ENCODE measurements around the gene MACROD2.
A peak's percentile ranks its signal among the peaks of the same experiment; 100 is the strongest.

The MACROD2 gene

GRCh38 chr20:15224199-15224598 is 1228.9 kb downstream of the MACROD2 start:
- DNase-seq (ENCODE audit: low read depth): no peak
- TF ChIP-seq CTCF (conservative IDR thresholded peaks at IDR 0.05; ENCODE audit: control insufficient read depth, insufficient read depth, low read depth, low read length): no peak
- H3K4me3 ChIP-seq (ENCODE audit: control insufficient read depth, low read depth, low read length): no peak overlapping the region

- no peak for DNase-seq (ENCODE audit: low read depth)
- TF ChIP-seq CTCF (conservative IDR thresholded peaks at IDR 0.05; ENCODE audit: control insufficient read depth, insufficient read depth, low read depth, low read length): no peak
- H3K4me3 ChIP-seq (ENCODE audit: control insufficient read depth, low read depth, low read length): no peak overlapping the region
These were observed 1231.8 kb downstream of the MACROD2 start for GRCh38 chr20:15227102-15227501.

- TF ChIP-seq CTCF (conservative IDR thresholded peaks at IDR 0.05; ENCODE audit: control insufficient read depth, insufficient read depth, low read depth, low read length): no peak
- H3K4me3 ChIP-seq (ENCODE audit: control insufficient read depth, low read depth, low read length): no peak overlapping the region
- DNase-seq (ENCODE audit: low read depth): no peak
These were observed 1236.9 kb downstream of the MACROD2 start for GRCh38 chr20:15232243-15232642.

- no peak overlapping the region for H3K4me3 ChIP-seq (ENCODE audit: control insufficient read depth, low read depth, low read length)
- no peak for TF ChIP-seq CTCF (conservative IDR thresholded peaks at IDR 0.05; ENCODE audit: control insufficient read depth, insufficient read depth, low read depth, low read length)
- no peak for DNase-seq (ENCODE audit: low read depth)
These were observed 1240.3 kb downstream of the MACROD2 start for GRCh38 chr20:15235471-15236198.

GRCh38 chr20:15236812-15237211 is 1241.5 kb downstream of the MACROD2 start:
- no peak overlapping the region for H3K4me3 ChIP-seq (ENCODE audit: control insufficient read depth, low read depth, low read length)
- DNase-seq (ENCODE audit: low read depth): peak; percentile 52
- peak; percentile 65 for TF ChIP-seq CTCF (conservative IDR thresholded peaks at IDR 0.05; ENCODE audit: control insufficient read depth, insufficient read depth, low read depth, low read length)

GRCh38 chr20:15239542-15240206 is 1244.4 kb downstream of the MACROD2 start:
- TF ChIP-seq CTCF (conservative IDR thresholded peaks at IDR 0.05; ENCODE audit: control insufficient read depth, insufficient read depth, low read depth, low read length): no peak
- H3K4me3 ChIP-seq (ENCODE audit: control insufficient read depth, low read depth, low read length): no peak overlapping the region

More at GRCh38 chr20:15239542-15240206, 1244.4 kb downstream of the MACROD2 start:
- DNase-seq (ENCODE audit: low read depth): no peak
